Thyroid gland (tissue), 4 donors: ENCODE results near the gene ABCA2.

ENCODE experiments used
- CTCF ChIP-seq, 6 experiments: fragments of 200-600 bp in 3 of 6; fragments of 450-650 bp in 3 of 6; sonication (generic) in 3 of 6; IDR thresholded peaks; one replicate each; pipeline ENCODE4 v1.5.1; 2016 to 2019; ENCODE audit warnings: antibody characterized with exemption in 6 of 6, mild to moderate bottlenecking in 2 of 6, inconsistent platforms in 1 of 6, moderate library complexity in 1 of 6
- POLR2A ChIP-seq, 2 donors: fragments of 450-650 bp; IDR thresholded peaks; one replicate each; pipeline ENCODE4 v1.6.1; 2017; ENCODE audit warnings: antibody characterized with exemption in 2 of 2, mild to moderate bottlenecking in 2 of 2, moderate library complexity in 1 of 2

GRCh38 chr9:137011156-137011555 is 16.9 kb downstream of the ABCA2 start:
- no peak for TF ChIP-seq CTCF (IDR thresholded peaks at IDR 0.05)
- no peak for TF ChIP-seq POLR2A (IDR thresholded peaks at IDR 0.05)
